Hepatocyte (in vitro differentiated cells): ENCODE results near the gene HSBP1L1.

Source experiments
- EZH2 ChIP-seq: fragments of 200-600 bp; sonication (generic); IDR thresholded peaks from 2 replicates; pipeline ENCODE4 v1.6.1; 2016; ENCODE audit warnings: antibody characterized with exemption, mild to moderate bottlenecking, borderline replicate concordance
- EZH2phosphoT487 ChIP-seq: fragments of 200-600 bp; sonication (generic); IDR thresholded peaks from one replicate; pipeline ENCODE4 v1.6.1; 2018; ENCODE audit warnings: antibody characterized with exemption, mild to moderate bottlenecking, low read depth, moderate library complexity; ENCODE audit not compliant: unreplicated experiment, severe bottlenecking
- TF ChIP-seq, protein P1 (sequence below): fragments of 200-600 bp; sonication (generic); IDR thresholded peaks from 2 replicates; pipeline ENCODE4 v1.5.1; 2016; ENCODE audit warnings: antibody characterized with exemption, mild to moderate bottlenecking; ENCODE audit not compliant: poor library complexity

DNA sequence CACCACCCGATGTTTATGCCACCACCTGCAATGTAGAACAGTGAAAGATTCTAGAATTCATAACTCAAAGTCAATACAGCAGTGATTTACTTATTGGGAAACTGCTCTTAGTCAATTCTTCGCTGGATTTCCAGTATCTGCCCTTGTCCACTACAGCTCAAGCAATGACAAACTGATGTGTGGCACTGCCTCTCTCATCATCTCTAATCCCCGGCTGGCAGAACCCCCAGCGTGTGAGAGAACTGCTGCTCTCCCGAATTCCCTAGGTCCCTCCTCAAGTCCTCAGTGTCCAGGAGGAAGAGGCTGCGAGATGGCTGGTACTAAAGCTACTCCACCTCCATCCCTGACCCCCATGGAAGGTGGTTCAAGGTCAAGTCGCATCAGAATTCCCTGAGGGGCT lies 22.3 kb downstream of the HSBP1L1 start:
- TF ChIP-seq, protein P1, sequence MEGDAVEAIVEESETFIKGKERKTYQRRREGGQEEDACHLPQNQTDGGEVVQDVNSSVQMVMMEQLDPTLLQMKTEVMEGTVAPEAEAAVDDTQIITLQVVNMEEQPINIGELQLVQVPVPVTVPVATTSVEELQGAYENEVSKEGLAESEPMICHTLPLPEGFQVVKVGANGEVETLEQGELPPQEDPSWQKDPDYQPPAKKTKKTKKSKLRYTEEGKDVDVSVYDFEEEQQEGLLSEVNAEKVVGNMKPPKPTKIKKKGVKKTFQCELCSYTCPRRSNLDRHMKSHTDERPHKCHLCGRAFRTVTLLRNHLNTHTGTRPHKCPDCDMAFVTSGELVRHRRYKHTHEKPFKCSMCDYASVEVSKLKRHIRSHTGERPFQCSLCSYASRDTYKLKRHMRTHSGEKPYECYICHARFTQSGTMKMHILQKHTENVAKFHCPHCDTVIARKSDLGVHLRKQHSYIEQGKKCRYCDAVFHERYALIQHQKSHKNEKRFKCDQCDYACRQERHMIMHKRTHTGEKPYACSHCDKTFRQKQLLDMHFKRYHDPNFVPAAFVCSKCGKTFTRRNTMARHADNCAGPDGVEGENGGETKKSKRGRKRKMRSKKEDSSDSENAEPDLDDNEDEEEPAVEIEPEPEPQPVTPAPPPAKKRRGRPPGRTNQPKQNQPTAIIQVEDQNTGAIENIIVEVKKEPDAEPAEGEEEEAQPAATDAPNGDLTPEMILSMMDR, result no peak
- no peak for TF ChIP-seq EZH2
- TF ChIP-seq EZH2phosphoT487, result no peak
